ENCODE results near the gene CORO7.

GRCh38 chr16:4332083-4332482, 84.3 kb downstream of the CORO7 start:
- no peak for TF ChIP-seq CTCF (IDR thresholded peaks at IDR 0.05)
- TF ChIP-seq POLR2AphosphoS5 (IDR thresholded peaks at IDR 0.05): no peak

Data from suprapubic skin (tissue), 3 donors.